ENCODE results near the gene PRSS27. TPM values are rescaled to one million over a fixed set of nuclear protein-coding genes. Genes with fewer than 3 reads are reported as not detected.

The PRSS27 gene
- total RNA-seq, result 0.86 and 0.97 TPM in 2 replicates

DNA sequence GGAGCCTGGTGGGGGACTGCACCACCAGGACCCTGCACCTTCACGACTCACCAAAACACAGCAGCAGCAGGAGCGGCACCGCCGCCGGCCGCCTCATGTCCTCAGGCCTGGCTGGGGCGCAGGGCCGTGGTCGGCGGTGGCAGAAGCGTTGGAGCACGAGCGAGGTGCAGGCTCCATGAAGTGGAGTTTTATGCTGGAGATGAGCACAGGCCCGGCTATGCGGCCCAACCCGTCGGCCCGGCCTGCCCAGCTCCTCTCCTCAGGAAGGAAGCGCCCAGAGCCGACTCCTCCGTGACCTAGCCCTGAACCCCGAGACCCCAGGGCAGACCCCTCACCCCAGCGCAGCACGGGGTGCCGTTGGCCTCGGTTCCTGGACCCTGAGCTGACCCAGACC lies at the start of gene PRSS27:
TSS of gene PRSS27 (minus strand) at position 161 of the 394 bp plus-strand sequence. CDS start at position 97, 64 bp downstream.
- TF ChIP-seq, protein P1, sequence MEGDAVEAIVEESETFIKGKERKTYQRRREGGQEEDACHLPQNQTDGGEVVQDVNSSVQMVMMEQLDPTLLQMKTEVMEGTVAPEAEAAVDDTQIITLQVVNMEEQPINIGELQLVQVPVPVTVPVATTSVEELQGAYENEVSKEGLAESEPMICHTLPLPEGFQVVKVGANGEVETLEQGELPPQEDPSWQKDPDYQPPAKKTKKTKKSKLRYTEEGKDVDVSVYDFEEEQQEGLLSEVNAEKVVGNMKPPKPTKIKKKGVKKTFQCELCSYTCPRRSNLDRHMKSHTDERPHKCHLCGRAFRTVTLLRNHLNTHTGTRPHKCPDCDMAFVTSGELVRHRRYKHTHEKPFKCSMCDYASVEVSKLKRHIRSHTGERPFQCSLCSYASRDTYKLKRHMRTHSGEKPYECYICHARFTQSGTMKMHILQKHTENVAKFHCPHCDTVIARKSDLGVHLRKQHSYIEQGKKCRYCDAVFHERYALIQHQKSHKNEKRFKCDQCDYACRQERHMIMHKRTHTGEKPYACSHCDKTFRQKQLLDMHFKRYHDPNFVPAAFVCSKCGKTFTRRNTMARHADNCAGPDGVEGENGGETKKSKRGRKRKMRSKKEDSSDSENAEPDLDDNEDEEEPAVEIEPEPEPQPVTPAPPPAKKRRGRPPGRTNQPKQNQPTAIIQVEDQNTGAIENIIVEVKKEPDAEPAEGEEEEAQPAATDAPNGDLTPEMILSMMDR (IDR thresholded peaks at IDR 0.05; ENCODE audit: insufficient read depth, low read depth, low read length), result no peak
- no peak for DNase-seq (ENCODE audit: low read depth)

DNA sequence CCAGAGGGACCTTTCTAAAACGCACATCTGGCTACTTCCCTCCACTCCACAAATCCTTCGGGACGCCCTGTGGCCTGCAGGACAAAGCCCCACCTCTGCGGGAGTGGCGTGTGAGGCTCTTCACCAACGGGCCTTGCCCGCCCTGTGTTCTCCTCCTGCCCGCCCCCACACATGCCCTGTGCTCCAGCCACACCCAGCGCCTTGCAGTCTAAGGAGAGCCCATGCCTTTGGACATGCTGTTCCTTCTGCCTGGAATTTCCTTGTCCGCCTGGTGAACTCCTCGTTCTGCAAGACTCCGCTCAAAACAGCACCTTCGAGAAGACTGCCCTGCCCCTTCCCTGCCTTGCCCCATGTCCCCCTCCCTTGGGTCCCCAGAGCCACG lies 49.6 kb upstream of the PRSS27 start:
- TF ChIP-seq, protein P1 (IDR thresholded peaks at IDR 0.05; ENCODE audit: insufficient read depth, low read depth, low read length), result no peak
- peak; percentile 78 for DNase-seq (ENCODE audit: low read depth)
- no peak overlapping the region for H3K4me3 ChIP-seq (ENCODE audit: low read depth, low read length)

More for the DNA sequence above, at the start of gene PRSS27:
- H3K4me3 ChIP-seq (ENCODE audit: low read depth, low read length), result peak within 1 kb of the TSS; percentile 65

DNA sequence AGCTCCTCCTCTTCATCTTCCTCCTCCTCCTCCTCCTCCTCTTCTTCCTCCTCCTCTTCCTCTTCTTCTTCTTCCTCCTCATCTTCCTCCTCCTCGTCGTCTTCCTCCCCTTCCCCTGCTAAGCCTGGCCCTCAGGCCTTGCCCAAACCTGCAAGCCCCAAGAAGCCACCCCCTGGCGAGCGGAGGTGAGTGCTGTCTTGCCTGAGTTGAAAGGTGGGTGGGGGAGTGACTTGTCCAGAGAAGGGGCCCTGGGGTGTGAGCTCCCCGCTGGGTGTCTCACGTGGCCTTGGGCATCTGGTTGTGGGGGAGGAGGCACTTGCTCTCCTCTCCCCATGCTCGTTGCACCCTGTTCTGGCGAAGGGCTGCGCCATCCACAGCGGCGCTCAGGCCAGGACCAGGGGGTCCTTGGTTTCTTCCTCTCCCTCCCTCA lies 49.1 kb upstream of the PRSS27 start:
- DNase-seq (ENCODE audit: low read depth), result no peak
- H3K4me3 ChIP-seq (ENCODE audit: low read depth, low read length), result no peak overlapping the region
- TF ChIP-seq, protein P1 (IDR thresholded peaks at IDR 0.05; ENCODE audit: insufficient read depth, low read depth, low read length), result no peak

DNA sequence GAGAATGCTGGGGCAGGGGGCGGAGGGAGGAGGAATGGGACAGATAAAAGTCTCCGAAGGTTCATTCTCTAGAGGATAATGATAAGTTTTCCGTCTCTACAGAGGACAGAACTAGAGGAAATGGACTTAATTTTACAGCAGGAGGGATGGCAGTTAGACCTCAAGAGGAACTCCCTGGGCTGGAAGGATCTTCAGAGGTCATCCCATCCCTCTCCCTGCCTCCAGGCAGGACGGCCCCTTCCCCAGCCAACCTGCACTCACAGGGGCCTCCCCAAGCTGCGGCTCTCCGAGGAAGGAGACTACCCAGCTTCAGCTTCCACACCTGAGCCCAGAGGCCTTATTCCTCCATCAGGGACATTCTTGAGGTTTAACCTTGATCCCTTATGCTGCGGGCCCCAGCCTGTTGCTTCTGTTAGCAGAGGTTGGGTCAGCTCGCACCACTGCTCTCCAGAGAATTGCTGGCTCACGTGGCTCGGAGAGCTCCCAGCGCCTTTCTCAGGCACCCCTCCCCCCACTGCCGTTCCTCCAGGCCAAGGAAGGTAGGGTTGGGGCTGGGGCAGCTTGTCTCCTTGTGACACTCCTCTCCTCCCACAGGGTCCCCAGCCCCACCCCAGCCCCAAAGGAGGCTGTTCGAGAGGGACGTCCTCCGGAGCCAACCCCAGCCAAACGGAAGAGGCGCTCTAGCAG lies 48.5 kb upstream of the PRSS27 start:
- peak; percentile 58 for DNase-seq (ENCODE audit: low read depth)
- no peak overlapping the region for H3K4me3 ChIP-seq (ENCODE audit: low read depth, low read length)
- TF ChIP-seq, protein P1 (IDR thresholded peaks at IDR 0.05; ENCODE audit: insufficient read depth, low read depth, low read length), result no peak

DNA sequence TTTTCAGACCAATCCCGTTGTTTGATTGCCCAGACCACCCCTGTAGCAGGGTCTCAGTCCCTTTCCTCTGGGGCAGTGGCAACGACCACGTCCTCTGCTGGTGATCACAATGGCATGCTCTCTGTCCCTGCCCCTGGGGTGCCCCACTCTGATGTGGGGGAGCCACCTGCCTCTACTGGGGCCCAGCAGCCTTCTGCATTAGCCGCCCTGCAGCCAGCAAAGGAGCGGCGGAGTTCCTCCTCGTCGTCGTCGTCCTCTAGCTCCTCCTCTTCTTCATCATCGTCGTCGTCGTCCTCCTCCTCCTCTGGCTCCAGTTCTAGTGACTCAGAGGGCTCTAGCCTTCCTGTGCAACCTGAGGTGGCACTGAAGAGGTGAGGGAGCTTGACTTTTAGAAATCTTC lies 47.9 kb upstream of the PRSS27 start:
- no peak overlapping the region for H3K4me3 ChIP-seq (ENCODE audit: low read depth, low read length)
- TF ChIP-seq, protein P1 (IDR thresholded peaks at IDR 0.05; ENCODE audit: insufficient read depth, low read depth, low read length), result no peak
- DNase-seq (ENCODE audit: low read depth), result no peak

DNA sequence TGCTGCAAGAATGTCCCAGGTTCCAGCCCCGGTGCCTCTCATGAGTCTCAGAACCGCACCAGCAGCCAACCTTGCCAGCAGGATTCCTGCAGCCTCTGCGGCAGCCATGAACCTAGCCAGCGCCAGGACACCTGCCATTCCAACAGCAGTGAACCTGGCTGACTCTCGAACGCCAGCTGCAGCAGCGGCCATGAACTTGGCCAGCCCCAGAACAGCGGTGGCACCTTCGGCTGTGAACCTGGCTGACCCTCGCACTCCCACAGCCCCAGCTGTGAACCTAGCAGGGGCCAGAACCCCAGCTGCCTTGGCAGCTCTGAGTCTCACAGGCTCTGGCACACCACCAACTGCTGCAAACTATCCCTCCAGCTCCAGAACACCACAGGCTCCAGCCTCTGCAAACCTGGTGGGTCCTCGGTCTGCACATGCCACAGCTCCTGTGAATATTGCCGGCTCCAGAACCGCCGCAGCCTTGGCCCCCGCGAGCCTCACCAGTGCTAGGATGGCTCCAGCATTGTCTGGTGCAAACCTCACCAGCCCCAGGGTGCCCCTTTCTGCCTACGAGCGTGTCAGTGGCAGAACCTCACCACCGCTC lies 47.2 kb upstream of the PRSS27 start:
- DNase-seq (ENCODE audit: low read depth), result no peak
- TF ChIP-seq, protein P1 (IDR thresholded peaks at IDR 0.05; ENCODE audit: insufficient read depth, low read depth, low read length), result no peak
- no peak overlapping the region for H3K4me3 ChIP-seq (ENCODE audit: low read depth, low read length)

Data from fibroblast of villous mesenchyme (primary cell).